SK-N-SH treated with all-trans-retinoic acid at 6 μM for 48 hours (cell line): ENCODE results near the gene PMVK.

Experiments
- CSDC2 ChIP-seq: fragments of 250-450 bp; sonication (Bioruptor Pico); IDR thresholded peaks from 2 replicates; pipeline ENCODE4 v1.5.0; 2020; ENCODE audit warnings: mild to moderate bottlenecking, moderate library complexity
- ESRRG ChIP-seq: fragments of 250-450 bp; sonication (Bioruptor Pico); IDR thresholded peaks from 2 replicates; pipeline ENCODE4 v1.6.1; 2021; ENCODE audit warnings: mild to moderate bottlenecking
- ISL1 ChIP-seq: fragments of 250-450 bp; sonication (Bioruptor Pico); IDR thresholded peaks from 2 replicates; pipeline ENCODE4 v2.1.2; 2022; ENCODE audit warnings: mild to moderate bottlenecking, moderate library complexity
- PATZ1 ChIP-seq: fragments of 250-450 bp; sonication (Bioruptor Pico); IDR thresholded peaks from 2 replicates; pipeline ENCODE4 v1.8.0; 2020; ENCODE audit warnings: mild to moderate bottlenecking, moderate library complexity, borderline replicate concordance
- PPARA ChIP-seq: fragments of 250-450 bp; sonication (Bioruptor Pico); IDR thresholded peaks from 2 replicates; pipeline ENCODE4 v1.5.0; 2020; ENCODE audit warnings: mild to moderate bottlenecking, borderline replicate concordance

- TF ChIP-seq ISL1 (CRISPR knock-in tag) (no peak), PPARA (CRISPR knock-in tag) (no peak), CSDC2 (no peak), ESRRG (CRISPR knock-in tag) (no peak), PATZ1 (no peak)
Measured at GRCh38 chr1:154955718-154956543, 19.4 kb upstream of the PMVK start, which contains the start of gene PBXIP1.
